GM19463 (cell line): Measurements from ENCODE around the gene CDH5.

Source experiments
- ATAC-seq: cut with Tn5 transposase; IDR thresholded peaks from one replicate; pipeline ENCODE4 v1.9.1; 2021; ENCODE audit warnings: mild to moderate bottlenecking, moderate library complexity; ENCODE audit not compliant: unreplicated experiment

The CDH5 gene

GRCh38 chr16:66389256-66390176, 23.0 kb downstream of the CDH5 start:
- ATAC-seq = no peak

DNA sequence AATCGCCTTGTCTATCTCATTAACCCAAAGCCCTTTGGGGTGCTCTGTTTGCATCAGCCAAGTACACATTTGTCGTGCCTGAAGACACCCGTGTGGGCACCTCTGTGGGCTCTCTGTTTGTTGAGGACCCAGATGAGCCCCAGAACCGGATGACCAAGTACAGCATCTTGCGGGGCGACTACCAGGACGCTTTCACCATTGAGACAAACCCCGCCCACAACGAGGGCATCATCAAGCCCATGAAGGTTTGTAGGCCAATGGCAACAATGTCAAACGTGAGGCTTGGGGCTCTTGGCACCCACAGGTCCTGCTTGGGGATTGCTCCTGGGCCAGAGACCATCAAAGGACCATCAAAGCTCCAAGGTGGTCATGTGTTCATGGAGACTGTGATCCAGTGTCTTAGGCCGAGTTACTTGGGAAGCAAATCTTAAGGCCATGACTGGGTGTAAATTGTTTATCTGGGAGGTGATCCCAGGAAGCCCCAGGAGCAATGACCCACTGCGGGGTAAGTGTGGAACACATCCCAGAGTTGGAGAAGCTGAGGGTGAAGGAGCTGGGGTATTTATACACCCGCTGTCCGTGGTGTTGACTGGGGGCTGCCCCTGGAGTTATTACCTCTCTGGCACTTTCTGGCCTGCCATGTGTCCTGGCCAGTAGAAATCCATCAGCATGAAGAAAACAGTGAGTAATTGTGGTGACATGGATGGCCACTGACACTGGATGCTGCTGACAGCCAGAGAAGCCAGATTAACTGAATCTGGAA, 24.0 kb downstream of the CDH5 start:
- no peak for ATAC-seq

- no peak for ATAC-seq
Observed at GRCh38 chr16:66391726-66392670, 25.5 kb downstream of the CDH5 start.

DNA sequence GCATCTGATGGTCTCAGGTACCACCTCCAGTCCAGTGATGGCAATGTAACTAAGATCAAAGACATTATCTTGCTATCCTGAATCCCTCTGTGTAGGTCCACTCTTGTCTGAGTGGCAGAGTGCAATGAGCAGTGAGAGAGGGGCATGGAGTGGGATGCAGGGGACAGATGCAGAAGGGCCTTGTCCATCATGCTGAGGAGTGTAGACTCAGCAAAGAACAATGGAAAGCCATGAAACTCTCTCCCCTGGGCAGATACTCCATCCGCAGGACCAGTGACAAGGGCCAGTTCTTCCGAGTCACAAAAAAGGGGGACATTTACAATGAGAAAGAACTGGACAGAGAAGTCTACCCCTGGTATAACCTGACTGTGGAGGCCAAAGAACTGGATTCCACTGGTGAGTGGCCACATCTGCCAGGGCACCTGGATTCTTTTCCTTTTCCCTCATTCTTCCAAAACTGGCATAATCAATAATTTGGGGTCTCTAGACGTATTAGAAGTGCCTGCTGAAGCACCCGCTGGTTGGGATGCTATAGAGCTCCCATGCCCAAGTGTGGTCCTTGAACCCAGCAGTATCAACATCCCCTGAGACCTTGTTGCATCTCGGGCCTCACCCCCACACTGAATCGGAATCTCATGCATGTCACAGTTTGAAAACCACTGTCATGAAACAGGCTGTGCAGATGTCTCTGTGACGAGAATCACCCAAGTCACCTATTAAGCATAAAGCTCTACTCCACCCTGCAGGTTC, 29.5 kb downstream of the CDH5 start:
- no peak for ATAC-seq

DNA sequence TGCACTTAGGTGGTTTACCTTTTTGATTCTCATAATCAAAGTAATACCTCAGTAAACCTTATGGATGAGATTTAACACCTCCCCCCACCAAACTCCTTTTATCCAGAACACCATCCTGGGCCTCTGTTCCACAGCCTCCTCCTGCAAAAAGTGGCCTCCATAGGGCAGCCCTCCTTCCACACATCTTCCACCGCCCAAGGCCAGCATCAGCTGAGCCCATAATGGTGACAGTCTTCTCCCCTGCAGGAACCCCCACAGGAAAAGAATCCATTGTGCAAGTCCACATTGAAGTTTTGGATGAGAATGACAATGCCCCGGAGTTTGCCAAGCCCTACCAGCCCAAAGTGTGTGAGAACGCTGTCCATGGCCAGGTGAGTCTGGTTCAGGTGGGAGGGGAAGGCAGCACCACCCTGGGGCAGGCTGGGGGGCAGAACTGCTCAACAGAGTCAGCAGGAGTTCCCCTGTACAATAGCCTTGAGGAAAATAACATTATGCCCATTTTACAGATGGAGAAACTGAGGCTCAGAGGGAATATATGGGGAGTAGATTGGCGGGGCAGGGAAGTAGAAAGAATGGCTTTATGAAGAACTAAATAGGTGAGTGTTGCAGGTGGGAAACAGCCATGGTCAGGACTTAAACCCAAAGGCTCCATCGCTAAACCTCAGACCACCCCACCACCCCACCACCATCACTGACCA, 31.4 kb downstream of the CDH5 start:
- ATAC-seq = no peak

GRCh38 chr16:66399031-66399430, 32.5 kb downstream of the CDH5 start:
- ATAC-seq = no peak

DNA sequence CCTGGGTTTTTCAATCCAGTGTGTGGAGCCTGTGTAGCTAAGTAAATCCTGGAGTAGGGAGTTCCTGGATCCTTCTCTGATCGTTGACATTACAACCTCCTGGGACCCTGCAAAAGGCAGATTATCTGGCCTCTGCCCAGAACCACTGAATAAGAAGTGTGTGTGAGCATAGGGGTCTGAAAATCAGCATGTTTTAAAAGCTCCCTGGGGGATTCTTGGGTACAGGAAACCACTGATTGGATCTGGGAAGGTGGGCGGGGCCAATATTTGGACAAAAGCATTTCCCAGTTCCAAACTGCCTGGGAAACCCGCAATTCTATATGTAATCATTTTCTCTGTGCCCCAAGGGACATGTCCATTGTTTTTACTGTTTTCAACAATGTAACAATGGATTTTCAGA, 33.4 kb downstream of the CDH5 start:
- no peak for ATAC-seq

GRCh38 chr16:66400503-66401380, 34.3 kb downstream of the CDH5 start:
- no peak for ATAC-seq

- ATAC-seq = no peak
Observed at GRCh38 chr16:66401610-66402009, 35.1 kb downstream of the CDH5 start.

DNA sequence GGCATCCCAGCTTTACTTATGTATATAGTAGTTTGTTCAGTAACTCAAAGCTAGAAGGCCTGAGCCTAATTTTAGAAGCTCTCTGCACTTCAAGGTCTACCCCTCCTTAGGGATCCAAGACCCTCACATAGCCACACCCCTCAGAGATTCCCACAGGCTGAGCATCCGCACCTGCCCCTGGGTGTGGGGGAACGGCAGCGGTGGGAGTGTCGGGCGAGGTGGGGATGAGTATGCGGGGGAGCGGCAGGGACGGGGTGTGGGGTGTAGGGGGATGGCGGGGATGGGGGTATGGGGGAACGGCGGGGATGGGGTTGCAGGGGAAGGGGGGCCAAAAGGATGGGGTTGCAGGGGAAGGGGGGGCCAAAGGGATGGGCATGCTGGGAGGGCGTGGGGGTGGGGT, 35.7 kb downstream of the CDH5 start:
- no peak for ATAC-seq

DNA sequence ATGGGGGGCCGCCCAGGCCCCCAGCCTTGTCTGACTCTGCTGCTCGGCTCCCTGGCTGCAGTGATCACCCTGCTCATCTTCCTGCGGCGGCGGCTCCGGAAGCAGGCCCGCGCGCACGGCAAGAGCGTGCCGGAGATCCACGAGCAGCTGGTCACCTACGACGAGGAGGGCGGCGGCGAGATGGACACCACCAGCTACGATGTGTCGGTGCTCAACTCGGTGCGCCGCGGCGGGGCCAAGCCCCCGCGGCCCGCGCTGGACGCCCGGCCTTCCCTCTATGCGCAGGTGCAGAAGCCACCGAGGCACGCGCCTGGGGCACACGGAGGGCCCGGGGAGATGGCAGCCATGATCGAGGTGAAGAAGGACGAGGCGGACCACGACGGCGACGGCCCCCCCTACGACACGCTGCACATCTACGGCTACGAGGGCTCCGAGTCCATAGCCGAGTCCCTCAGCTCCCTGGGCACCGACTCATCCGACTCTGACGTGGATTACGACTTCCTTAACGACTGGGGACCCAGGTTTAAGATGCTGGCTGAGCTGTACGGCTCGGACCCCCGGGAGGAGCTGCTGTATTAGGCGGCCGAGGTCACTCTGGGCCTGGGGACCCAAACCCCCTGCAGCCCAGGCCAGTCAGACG, 36.2 kb downstream of the CDH5 start:
- ATAC-seq = no peak

DNA sequence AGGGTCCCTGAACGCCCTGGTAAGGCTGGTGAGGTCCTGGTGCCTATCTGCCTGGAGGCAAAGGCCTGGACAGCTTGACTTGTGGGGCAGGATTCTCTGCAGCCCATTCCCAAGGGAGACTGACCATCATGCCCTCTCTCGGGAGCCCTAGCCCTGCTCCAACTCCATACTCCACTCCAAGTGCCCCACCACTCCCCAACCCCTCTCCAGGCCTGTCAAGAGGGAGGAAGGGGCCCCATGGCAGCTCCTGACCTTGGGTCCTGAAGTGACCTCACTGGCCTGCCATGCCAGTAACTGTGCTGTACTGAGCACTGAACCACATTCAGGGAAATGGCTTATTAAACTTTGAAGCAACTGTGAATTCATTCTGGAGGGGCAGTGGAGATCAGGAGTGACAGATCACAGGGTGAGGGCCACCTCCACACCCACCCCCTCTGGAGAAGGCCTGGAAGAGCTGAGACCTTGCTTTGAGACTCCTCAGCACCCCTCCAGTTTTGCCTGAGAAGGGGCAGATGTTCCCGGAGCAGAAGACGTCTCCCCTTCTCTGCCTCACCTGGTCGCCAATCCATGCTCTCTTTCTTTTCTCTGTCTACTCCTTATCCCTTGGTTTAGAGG, 37.1 kb downstream of the CDH5 start:
- ATAC-seq = no peak

GRCh38 chr16:66405057-66405783, 38.7 kb downstream of the CDH5 start:
- ATAC-seq = no peak

DNA sequence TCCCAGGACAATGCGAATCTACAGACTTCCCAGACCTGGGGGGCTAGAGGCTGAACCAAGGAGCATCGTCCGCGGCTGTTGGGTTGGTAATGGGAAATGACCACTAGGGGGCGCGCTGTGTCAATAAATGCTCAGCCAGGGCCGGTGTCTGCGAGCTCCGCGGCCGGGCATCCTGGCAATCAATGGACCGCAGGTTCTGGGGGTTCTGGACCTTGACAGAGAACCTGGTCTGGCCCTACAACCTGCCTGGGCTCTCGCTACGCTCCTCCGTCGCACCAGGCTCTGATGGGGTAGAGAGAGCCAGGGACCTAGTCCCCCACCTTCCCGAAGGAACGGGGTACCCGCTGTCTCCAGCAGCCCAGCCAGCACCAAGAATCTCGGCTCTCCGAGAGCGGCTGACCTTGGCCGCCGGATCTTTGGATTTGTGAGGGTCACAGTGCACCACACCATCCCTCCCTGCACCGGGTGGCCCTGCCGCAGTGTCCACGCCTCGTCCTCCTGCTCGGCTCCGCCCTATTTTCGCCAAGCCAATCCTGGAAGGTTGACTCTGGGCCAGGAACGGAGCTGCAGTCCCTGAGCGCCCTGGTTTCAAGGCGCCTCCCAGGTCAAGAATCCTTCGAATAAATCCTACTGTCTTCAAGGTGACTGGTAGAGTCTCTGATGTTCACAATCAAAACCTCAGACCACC, 40.2 kb downstream of the CDH5 start:
- peak; percentile 88 for ATAC-seq

DNA sequence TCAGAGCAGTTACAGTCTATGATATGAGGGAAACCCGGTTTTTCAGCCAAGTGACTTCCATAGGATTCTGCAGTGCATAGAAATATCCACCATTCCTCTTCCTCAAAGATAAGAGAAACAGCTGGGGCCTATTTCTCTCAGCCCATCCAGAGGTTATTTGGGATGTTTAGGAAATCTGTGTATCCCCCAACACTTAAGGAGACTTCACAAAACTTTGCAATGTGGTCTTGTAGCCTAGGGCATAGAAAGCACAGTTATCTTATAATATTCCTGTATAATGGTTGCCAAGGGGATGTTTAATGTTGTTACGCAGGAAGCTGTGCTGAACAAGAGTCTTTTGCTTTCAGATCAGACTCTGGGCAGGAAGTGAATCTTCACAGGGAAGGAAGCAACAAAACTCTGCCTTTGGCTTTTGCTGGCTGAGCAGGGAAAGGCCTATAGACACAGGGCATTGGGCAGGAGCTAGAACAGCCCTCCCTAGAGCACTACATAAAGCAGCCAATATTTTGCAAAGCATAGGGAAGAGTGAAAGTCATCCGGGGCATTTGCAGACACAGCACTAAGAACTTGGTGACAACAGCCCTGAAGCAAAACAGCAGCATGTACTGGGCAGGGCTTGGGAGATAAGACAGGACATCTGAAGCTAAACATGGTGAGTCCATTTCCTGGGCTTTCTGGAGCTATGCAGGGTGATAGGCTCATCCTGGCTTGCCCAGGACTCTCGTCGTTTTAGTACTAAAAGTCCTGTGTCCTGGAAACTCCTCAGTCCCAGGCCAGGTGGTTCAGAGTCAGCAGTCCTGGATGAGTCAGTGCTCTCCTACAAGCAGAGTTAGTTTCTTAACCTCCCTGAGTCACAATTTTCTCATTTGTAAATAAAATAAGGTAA, 41.9 kb downstream of the CDH5 start:
- no peak for ATAC-seq

- no peak for ATAC-seq
Observed at GRCh38 chr16:66409156-66409555, 42.7 kb downstream of the CDH5 start.
